Panc1 (cell line): Measurements from ENCODE around the gene TMEM184A. TPM values are rescaled to one million over a fixed set of nuclear protein-coding genes. Genes with fewer than 3 reads are reported as not detected.

ENCODE experiments used
- ATAC-seq: fragments of 200-7000 bp; cut with Tn5 transposase; 2 replicates; pipeline ENCODE4 v1.9.1; 2020; ENCODE audit warnings: mild to moderate bottlenecking, moderate library complexity
- BruUV-seq: library from RNA; stranded (reverse); fragments of 400-500 nt; replicated peaks from 2 replicates; lab custom pipeline; 2021; lab: Mats Ljungman, UMichigan
- CTCF ChIA-PET: fragments of 300-600 bp; sonication (Branson Sonifier 250); formaldehyde crosslinking; loops from one replicate; lab custom pipeline; 2022; ENCODE audit warnings: antibody characterized with exemption; lab: Charles Lee
- POLR2A ChIA-PET: fragments of 300-600 bp; sonication (Branson Sonifier 250); formaldehyde crosslinking; loops from one replicate; lab custom pipeline; 2022; ENCODE audit warnings: antibody characterized with exemption; lab: Charles Lee
- DNase-seq: peaks from one replicate; pipeline ENCODE4 v3.0.0-alpha.2; 2010; ENCODE audit warnings: low read depth, low spot score
- H3K27ac ChIP-seq: 2 replicates; pipeline ENCODE4 v1.5.1; 2011; ENCODE audit warnings: mild to moderate bottlenecking, low read length, inconsistent platforms
- H3K27me3 ChIP-seq: fragments of 200-500 bp; sonication (Bioruptor generic); 2 replicates; pipeline ENCODE4 v1.6.0; 2014; ENCODE audit warnings: low read length, inconsistent platforms; ENCODE audit not compliant: control insufficient read depth, insufficient read depth
- H3K36me3 ChIP-seq: fragments of 200-500 bp; sonication (Bioruptor generic); 2 replicates; pipeline ENCODE4 v1.5.1; 2014; ENCODE audit warnings: inconsistent platforms, mild to moderate bottlenecking, low read length, moderate library complexity; ENCODE audit not compliant: control insufficient read depth, insufficient read depth
- H3K4me1 ChIP-seq: 2 replicates; pipeline ENCODE4 v1.5.1; 2011; ENCODE audit warnings: inconsistent platforms, mild to moderate bottlenecking, low read length, moderate library complexity; ENCODE audit not compliant: control insufficient read depth, insufficient read depth
- H3K4me3 ChIP-seq, 2 experiments: 2 replicates each; pipeline ENCODE4 v1.5.1; 2011 to 2012; ENCODE audit warnings: low read depth in 2 of 2, low read length in 2 of 2, mild to moderate bottlenecking in 2 of 2, inconsistent platforms in 1 of 2, moderate library complexity in 1 of 2
- H3K9me3 ChIP-seq: fragments of 200-500 bp; sonication (Bioruptor generic); 2 replicates; pipeline ENCODE4 v1.5.1; 2014; ENCODE audit warnings: low read depth, mild to moderate bottlenecking, inconsistent platforms, low read length, moderate library complexity; ENCODE audit not compliant: control insufficient read depth, insufficient read depth
- CTCF ChIP-seq: fragments of 450-650 bp; IDR thresholded peaks from 2 replicates; pipeline ENCODE4 v1.5.1; 2017; ENCODE audit warnings: mild to moderate bottlenecking
- POLR2AphosphoS5 ChIP-seq: IDR thresholded peaks from 2 replicates; pipeline ENCODE4 v1.6.1; 2012; ENCODE audit warnings: mild to moderate bottlenecking, low read depth, low read length, moderate library complexity
- REST ChIP-seq, 2 experiments: IDR thresholded peaks; 2 replicates each; pipeline ENCODE4 v1.6.1; 2011 to 2012; ENCODE audit warnings: low read depth in 2 of 2, control low read depth in 1 of 2, low read length in 1 of 2, mild to moderate bottlenecking in 1 of 2, moderate library complexity in 1 of 2; ENCODE audit not compliant: insufficient read depth in 1 of 2
- SIN3A ChIP-seq: IDR thresholded peaks from 2 replicates; pipeline ENCODE4 v1.6.1; 2012; ENCODE audit warnings: low read depth, mild to moderate bottlenecking, low read length, moderate library complexity, borderline replicate concordance; ENCODE audit not compliant: insufficient read depth
- TCF7L2 ChIP-seq: IDR thresholded peaks from 2 replicates; pipeline ENCODE4 v1.6.1; 2011; ENCODE audit warnings: mild to moderate bottlenecking, low read depth, low read length, inconsistent platforms
- in situ Hi-C: cut with HindIII; loops from 2 replicates; pipeline ENCODE4 v1.10.0; 2016; ENCODE audit warnings: low sequenced_read_pairs, low pct_unique_long_range_greater_than_20kb
- intact Hi-C: fragments of 100-400 bp; cut with micrococcal nuclease; formaldehyde crosslinking; loops from one replicate; pipeline ENCODE4 v1.10.0; 2022; ENCODE audit not compliant: unreplicated experiment
- total RNA-seq: library from RNA; stranded (reverse); gene quantifications from one replicate; pipeline ENCODE4 v1.2.1, GENCODE V29; 2021; ENCODE audit not compliant: unreplicated experiment

Gene TMEM184A
- total RNA-seq, 1 experiment from 2014 or later = 9.2 TPM

GRCh38 chr7:1502845-1503244, 53.2 kb downstream of the TMEM184A start:
- Histone ChIP-seq H3K27me3 (no peaks in the 10 kb centered on the region), H3K4me3 (peak overlapping the region; percentile 85 to 99), H3K9me3 (no peaks in the 10 kb centered on the region), H3K4me1 (peaks cover 38% of the 10 kb centered on the region), H3K27ac (peak overlapping the region; percentile 80), H3K36me3 (peaks cover 13% of the 10 kb centered on the region; the same call in 1 of the 2 replicates)
- POLR2A ChIA-PET = no interaction called here
- CTCF ChIA-PET = interaction anchor here (0.7 kb wide), 1 partner anchor 33 kb away, joined by 5 read pairs; no protein-coding TSS in a partner anchor
- in situ Hi-C loops (no loop called here), intact Hi-C loops (no loop called here)
- ATAC-seq = no peak
- no peak for DNase-seq
- TF ChIP-seq TCF7L2 = no peak
- no TSS peak for BruUV-seq

GRCh38 chr7:1501487-1502270, 54.3 kb downstream of the TMEM184A start:
- Histone ChIP-seq H3K4me1 (peaks cover 30% of the 10 kb centered on the region), H3K9me3 (no peaks in the 10 kb centered on the region), H3K27ac (no peak overlapping the region), H3K27me3 (no peaks in the 10 kb centered on the region), H3K4me3 (no peak overlapping the region), H3K36me3 (peaks cover 16% of the 10 kb centered on the region; the same call in 1 of the 2 replicates)
- POLR2A ChIA-PET = no interaction called here
- TF ChIP-seq SIN3A (no peak), POLR2AphosphoS5 (no peak), CTCF (no peak), TCF7L2 (no peak), REST (IDR thresholded peaks at IDR 0.05; ENCODE audit: insufficient read depth in 1 of 2, low read depth in 2 of 2, low read length in 1 of 2) (no peak)
- intact Hi-C loops = no loop called here
- no peak for DNase-seq
- in situ Hi-C loops = no loop called here
- CTCF ChIA-PET = no interaction called here
- ATAC-seq = no peak
- no TSS peak for BruUV-seq
